ENCODE results near the gene GPR142.

DNA sequence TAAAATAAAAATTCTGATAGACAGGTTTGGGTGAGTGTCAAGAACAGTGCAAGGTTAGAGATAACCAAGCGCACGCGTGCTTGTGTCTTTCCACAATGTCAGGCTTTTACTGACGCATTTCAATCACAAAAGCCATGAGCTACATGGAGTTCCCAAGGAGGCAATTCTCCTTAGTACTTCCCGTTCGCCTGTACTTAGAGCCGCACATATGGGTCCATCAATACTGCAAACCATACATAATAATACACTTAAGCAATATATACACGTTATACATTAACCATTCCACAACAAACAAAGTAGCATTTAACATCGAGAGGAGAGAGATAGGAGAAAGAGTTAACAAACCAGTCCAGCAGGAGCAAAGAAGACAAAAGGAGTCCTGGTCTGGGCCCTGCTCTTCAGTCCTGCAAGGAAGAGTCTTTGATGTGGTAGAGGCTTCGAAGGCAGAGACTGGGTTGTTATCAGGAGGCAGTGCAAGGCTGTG is 52.7 kb downstream of the GPR142 start:
- TF ChIP-seq, protein P1, sequence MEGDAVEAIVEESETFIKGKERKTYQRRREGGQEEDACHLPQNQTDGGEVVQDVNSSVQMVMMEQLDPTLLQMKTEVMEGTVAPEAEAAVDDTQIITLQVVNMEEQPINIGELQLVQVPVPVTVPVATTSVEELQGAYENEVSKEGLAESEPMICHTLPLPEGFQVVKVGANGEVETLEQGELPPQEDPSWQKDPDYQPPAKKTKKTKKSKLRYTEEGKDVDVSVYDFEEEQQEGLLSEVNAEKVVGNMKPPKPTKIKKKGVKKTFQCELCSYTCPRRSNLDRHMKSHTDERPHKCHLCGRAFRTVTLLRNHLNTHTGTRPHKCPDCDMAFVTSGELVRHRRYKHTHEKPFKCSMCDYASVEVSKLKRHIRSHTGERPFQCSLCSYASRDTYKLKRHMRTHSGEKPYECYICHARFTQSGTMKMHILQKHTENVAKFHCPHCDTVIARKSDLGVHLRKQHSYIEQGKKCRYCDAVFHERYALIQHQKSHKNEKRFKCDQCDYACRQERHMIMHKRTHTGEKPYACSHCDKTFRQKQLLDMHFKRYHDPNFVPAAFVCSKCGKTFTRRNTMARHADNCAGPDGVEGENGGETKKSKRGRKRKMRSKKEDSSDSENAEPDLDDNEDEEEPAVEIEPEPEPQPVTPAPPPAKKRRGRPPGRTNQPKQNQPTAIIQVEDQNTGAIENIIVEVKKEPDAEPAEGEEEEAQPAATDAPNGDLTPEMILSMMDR (IDR thresholded peaks at IDR 0.05), result no peak
- no peak for TF ChIP-seq POLR2A (IDR thresholded peaks at IDR 0.05)
